Mesendoderm (in vitro differentiated cells): ENCODE results near the gene ARFGAP1.

Experiments used
- DNase-seq: peaks from one replicate; pipeline ENCODE4 v3.0.0; 2013
- H2AK5ac ChIP-seq: 2 replicates; pipeline ENCODE4 v1.6.1; 2013; ENCODE audit warnings: low read length, inconsistent platforms
- H2BK120ac ChIP-seq: 2 replicates; pipeline ENCODE4 v1.6.1; 2013; ENCODE audit warnings: low read depth, mild to moderate bottlenecking, low read length, moderate library complexity, mixed read lengths
- H2BK15ac ChIP-seq: replicated peaks from 2 replicates; pipeline ENCODE4 v1.6.1; 2013; ENCODE audit warnings: low read depth, mild to moderate bottlenecking, moderate library complexity
- H2BK5ac ChIP-seq: 2 replicates; pipeline ENCODE4 v1.6.1; 2013; ENCODE audit warnings: low read length, inconsistent platforms
- H3K18ac ChIP-seq: 2 replicates; pipeline ENCODE4 v1.6.1; 2013; ENCODE audit warnings: mild to moderate bottlenecking, low read length, mixed read lengths
- H3K23ac ChIP-seq: one replicate; pipeline ENCODE4 v1.6.1; 2013; ENCODE audit warnings: low read length
- H3K27ac ChIP-seq: 2 replicates; pipeline ENCODE4 v1.5.1; 2013; ENCODE audit warnings: low read depth, mild to moderate bottlenecking, inconsistent platforms, low read length, moderate library complexity
- H3K27me3 ChIP-seq: 2 replicates; pipeline ENCODE4 v1.6.1; 2013; ENCODE audit warnings: low read length, control low read depth, mild to moderate bottlenecking, inconsistent platforms; ENCODE audit not compliant: insufficient read depth, poor library complexity
- H3K36me3 ChIP-seq: 2 replicates; pipeline ENCODE4 v1.6.1; 2013; ENCODE audit warnings: low read length, inconsistent platforms; ENCODE audit not compliant: control insufficient read depth, insufficient read depth
- H3K4ac ChIP-seq: one replicate; pipeline ENCODE4 v1.6.1; 2013; ENCODE audit warnings: low read depth, mild to moderate bottlenecking, low read length, moderate library complexity
- H3K4me1 ChIP-seq: 2 replicates; pipeline ENCODE4 v1.6.1; 2013; ENCODE audit warnings: low read depth, low read length, inconsistent platforms; ENCODE audit not compliant: control insufficient read depth
- H3K4me2 ChIP-seq: 2 replicates; pipeline ENCODE4 v1.6.1; 2013; ENCODE audit warnings: low read length
- H3K4me3 ChIP-seq: 2 replicates; pipeline ENCODE4 v1.5.1; 2013; ENCODE audit warnings: mild to moderate bottlenecking, low read length
- H3K56ac ChIP-seq: one replicate; pipeline ENCODE4 v1.6.1; 2013; ENCODE audit warnings: low read length
- H3K79me1 ChIP-seq: 2 replicates; pipeline ENCODE4 v1.6.1; 2013; ENCODE audit warnings: low read length, inconsistent platforms
- H3K79me2 ChIP-seq: 2 replicates; pipeline ENCODE4 v1.6.1; 2013; ENCODE audit warnings: mild to moderate bottlenecking, low read length; ENCODE audit not compliant: control insufficient read depth, insufficient read depth
- H3K9ac ChIP-seq: 2 replicates; pipeline ENCODE4 v1.6.1; 2013; ENCODE audit warnings: low read length, inconsistent platforms
- H4K5ac ChIP-seq: one replicate; pipeline ENCODE4 v1.6.1; 2013; ENCODE audit warnings: low read length
- H4K8ac ChIP-seq: one replicate; pipeline ENCODE4 v1.6.1; 2013; ENCODE audit warnings: low read depth, mild to moderate bottlenecking, control low read depth, low read length, moderate library complexity
- WGBS: extraction: QIAGEN DNeasy Blood & Tissue Kit; methylation state at CpG from one replicate; pipeline ENCODE4 v1.1.7; 2013; ENCODE audit warnings: low lambda C conversion rate, missing lambda C conversion rate; ENCODE audit not compliant: insufficient coverage; ENCODE audit errors: extremely low coverage; 5-methylcytosine and 5-hydroxymethylcytosine counted together

The ARFGAP1 gene

GRCh38 chr20:63286781-63287696 lies 14.4 kb downstream of the ARFGAP1 start:
- no peak overlapping the region for H3K9ac ChIP-seq
- no peak overlapping the region for H4K5ac ChIP-seq
- H3K18ac ChIP-seq: no peak overlapping the region
- H3K79me2 ChIP-seq: no peaks in the 10 kb centered on the region
- no peaks in the 10 kb centered on the region for H3K27me3 ChIP-seq
- H2BK15ac ChIP-seq: no peak overlapping the region
- no peak overlapping the region for H3K23ac ChIP-seq
- WGBS: no CpG with 5 or more reads among the region's 23 CpGs
- no peaks in the 10 kb centered on the region for H3K4me1 ChIP-seq
- DNase-seq: no peak
- H3K4ac ChIP-seq: no peak overlapping the region
- H3K36me3 ChIP-seq: peaks cover 13% of the 10 kb centered on the region
- H4K8ac ChIP-seq: no peak overlapping the region
- no peak overlapping the region for H2AK5ac ChIP-seq
- H3K79me1 ChIP-seq: no peaks in the 10 kb centered on the region
- no peak overlapping the region for H3K56ac ChIP-seq
- no peak overlapping the region for H2BK120ac ChIP-seq
- H3K4me3 ChIP-seq: no peak overlapping the region
- no peak overlapping the region for H3K4me2 ChIP-seq
- no peak overlapping the region for H2BK5ac ChIP-seq
- H3K27ac ChIP-seq: no peak overlapping the region

DNA sequence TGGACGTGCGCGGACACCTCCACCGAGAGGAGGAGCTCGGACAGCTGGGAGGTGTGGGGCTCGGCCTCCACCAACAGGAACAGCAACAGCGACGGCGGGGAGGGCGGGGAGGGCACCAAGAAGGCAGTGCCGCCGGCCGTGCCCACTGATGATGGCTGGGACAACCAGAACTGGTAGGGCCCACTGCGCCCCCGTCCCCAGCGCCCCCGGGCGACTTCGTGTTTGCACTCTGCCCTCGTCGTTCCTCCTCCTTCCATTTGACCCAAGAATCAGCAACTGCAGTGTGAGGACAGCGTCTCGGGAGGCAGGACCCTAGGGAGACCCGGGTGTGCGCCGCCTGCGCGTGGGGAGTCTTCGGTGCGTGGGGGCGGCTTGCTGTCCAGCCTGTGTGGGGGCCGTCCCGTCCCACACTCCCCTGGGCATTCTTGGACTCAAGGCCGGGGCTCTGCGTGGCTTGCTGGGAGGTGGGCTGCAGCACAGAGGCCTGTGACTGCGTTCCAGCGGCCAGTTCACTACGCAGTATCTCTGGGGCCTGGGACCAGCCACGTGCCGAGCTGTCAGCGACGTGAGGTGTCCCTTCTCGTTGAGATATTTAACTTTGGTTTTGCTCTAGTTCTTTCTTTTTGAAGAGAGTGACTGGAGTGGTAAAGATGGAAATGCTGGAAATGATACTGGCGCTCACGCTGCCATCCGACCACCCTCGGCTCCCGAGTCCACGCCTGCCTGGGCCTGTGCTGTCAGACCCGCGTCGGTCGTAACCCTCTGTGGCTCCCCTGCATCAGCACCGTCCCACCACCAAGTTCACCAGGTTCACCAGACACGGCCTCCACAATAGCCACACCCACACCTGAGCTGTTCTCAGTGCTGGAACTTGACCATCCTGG lies 15.3 kb downstream of the ARFGAP1 start:
- no peak overlapping the region for H3K4me2 ChIP-seq
- H4K5ac ChIP-seq: no peak overlapping the region
- H2BK5ac ChIP-seq: no peak overlapping the region
- no peak overlapping the region for H3K9ac ChIP-seq
- H3K36me3 ChIP-seq: peaks cover 11% of the 10 kb centered on the region
- no peak overlapping the region for H3K18ac ChIP-seq
- no peak overlapping the region for H4K8ac ChIP-seq
- no peak overlapping the region for H2BK120ac ChIP-seq
- H3K4me1 ChIP-seq: no peaks in the 10 kb centered on the region
- no CpG with 5 or more reads among the region's 55 CpGs for WGBS
- no peak overlapping the region for H3K4ac ChIP-seq
- H3K79me2 ChIP-seq: no peaks in the 10 kb centered on the region
- no peak overlapping the region for H3K23ac ChIP-seq
- no peaks in the 10 kb centered on the region for H3K27me3 ChIP-seq
- H3K27ac ChIP-seq: no peak overlapping the region
- H2AK5ac ChIP-seq: no peak overlapping the region
- H3K79me1 ChIP-seq: no peaks in the 10 kb centered on the region
- H3K4me3 ChIP-seq: no peak overlapping the region
- no peak overlapping the region for H3K56ac ChIP-seq
- H2BK15ac ChIP-seq: no peak overlapping the region
- DNase-seq: no peak

DNA sequence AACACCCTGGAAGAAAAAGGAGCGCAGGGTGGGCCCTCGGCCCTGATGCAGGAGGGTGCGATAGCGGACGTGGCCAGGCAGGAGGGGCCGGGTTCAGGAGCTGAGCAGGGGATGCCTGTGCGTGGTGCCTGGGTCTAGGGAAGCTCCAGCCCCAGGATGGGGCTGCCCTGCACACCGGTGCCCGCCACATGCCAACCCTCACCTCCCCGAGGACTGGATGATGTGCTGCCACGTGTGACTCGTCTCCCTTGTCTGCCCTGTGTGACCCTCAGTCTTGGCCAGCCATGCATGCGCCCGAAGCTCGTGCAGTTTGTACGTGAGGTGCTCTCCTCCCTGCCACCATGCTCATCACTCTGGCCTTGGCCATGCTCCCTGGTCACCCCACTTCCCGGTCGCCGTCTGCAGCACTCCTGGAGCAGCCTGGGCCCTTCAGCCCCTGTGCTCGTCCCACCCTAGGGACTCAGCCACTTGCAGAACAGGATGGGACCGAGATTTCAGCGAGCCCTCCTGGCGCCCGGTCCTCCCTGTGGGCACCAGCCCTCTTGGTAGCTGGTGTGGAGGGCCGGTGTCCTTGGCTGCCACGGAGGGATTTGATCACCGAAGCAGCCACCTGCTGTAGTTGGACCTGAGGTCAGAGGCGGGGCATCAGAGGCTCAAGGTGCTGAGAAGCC lies 16.1 kb downstream of the ARFGAP1 start:
- H3K79me1 ChIP-seq: no peaks in the 10 kb centered on the region
- no peak overlapping the region for H4K8ac ChIP-seq
- H3K4me3 ChIP-seq: no peak overlapping the region
- no peak overlapping the region for H3K56ac ChIP-seq
- no peak overlapping the region for H3K4ac ChIP-seq
- H2BK120ac ChIP-seq: no peak overlapping the region
- no peak overlapping the region for H2BK5ac ChIP-seq
- WGBS: no CpG with 5 or more reads among the region's 28 CpGs
- no peak overlapping the region for H3K4me2 ChIP-seq
- H2AK5ac ChIP-seq: no peak overlapping the region
- no peak overlapping the region for H3K9ac ChIP-seq
- H3K27ac ChIP-seq: no peak overlapping the region
- H3K36me3 ChIP-seq: peaks cover 11% of the 10 kb centered on the region
- no peak overlapping the region for H3K23ac ChIP-seq
- no peaks in the 10 kb centered on the region for H3K4me1 ChIP-seq
- H2BK15ac ChIP-seq: no peak overlapping the region
- no peaks in the 10 kb centered on the region for H3K27me3 ChIP-seq
- H3K79me2 ChIP-seq: no peaks in the 10 kb centered on the region
- H3K18ac ChIP-seq: no peak overlapping the region
- H4K5ac ChIP-seq: no peak overlapping the region
- DNase-seq: no peak

GRCh38 chr20:63289311-63290135 lies 16.9 kb downstream of the ARFGAP1 start:
- Histone ChIP-seq H2BK5ac (no peak overlapping the region), H3K4me3 (no peak overlapping the region), H3K4me1 (no peaks in the 10 kb centered on the region), H3K9ac (no peak overlapping the region), H2AK5ac (no peak overlapping the region), H3K18ac (no peak overlapping the region), H3K4ac (no peak overlapping the region), H3K27me3 (no peaks in the 10 kb centered on the region), H4K5ac (no peak overlapping the region), H4K8ac (no peak overlapping the region), H3K27ac (no peak overlapping the region), H3K79me2 (no peaks in the 10 kb centered on the region), H3K56ac (no peak overlapping the region), H3K79me1 (no peaks in the 10 kb centered on the region), H2BK15ac (no peak overlapping the region), H3K23ac (no peak overlapping the region), H2BK120ac (no peak overlapping the region), H3K36me3 (peaks cover 9% of the 10 kb centered on the region), H3K4me2 (no peak overlapping the region)
- no CpG with 5 or more reads among the region's 25 CpGs for WGBS
- no peak for DNase-seq

DNA sequence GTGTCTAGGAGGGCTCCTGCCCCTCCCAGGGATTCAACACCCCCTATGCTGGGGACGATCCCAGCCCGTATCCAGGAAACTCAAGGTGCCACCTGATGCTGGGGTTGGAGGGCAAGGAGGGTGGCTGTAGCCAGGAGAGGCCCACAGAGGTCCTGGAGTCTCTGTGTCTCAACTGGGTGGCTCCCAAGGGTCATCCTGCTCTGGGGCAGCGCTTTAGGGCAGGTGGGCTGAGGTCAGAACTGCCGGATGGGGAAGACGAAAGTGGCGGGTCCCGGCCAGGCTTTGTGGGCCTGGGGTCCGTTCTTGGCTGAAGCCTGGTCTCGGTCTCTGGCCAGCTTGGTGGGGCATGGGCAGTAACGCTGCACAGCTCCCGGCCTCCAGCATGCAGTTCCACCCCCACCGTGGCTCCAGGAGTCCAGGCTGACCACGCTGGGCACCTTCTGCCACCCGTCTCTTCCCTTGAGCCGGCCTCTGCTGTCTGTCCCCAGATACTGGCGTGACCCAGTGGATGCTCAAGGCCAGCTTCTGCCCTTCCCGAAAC lies 17.6 kb downstream of the ARFGAP1 start:
- Histone ChIP-seq H3K27me3 (no peaks in the 10 kb centered on the region), H3K27ac (no peak overlapping the region)
- no CpG with 5 or more reads among the region's 17 CpGs for WGBS

More for the DNA sequence above, 17.6 kb downstream of the ARFGAP1 start:
- H4K5ac ChIP-seq: no peak overlapping the region
- H3K56ac ChIP-seq: no peak overlapping the region
- H3K4me1 ChIP-seq: no peaks in the 10 kb centered on the region
- no peaks in the 10 kb centered on the region for H3K79me2 ChIP-seq
- H3K4me2 ChIP-seq: no peak overlapping the region
- H2BK15ac ChIP-seq: no peak overlapping the region
- no peak overlapping the region for H3K18ac ChIP-seq
- H4K8ac ChIP-seq: no peak overlapping the region
- peaks cover 7% of the 10 kb centered on the region for H3K36me3 ChIP-seq
- no peak overlapping the region for H3K4ac ChIP-seq
- no peak for DNase-seq
- no peak overlapping the region for H2BK120ac ChIP-seq
- no peak overlapping the region for H2BK5ac ChIP-seq
- H3K23ac ChIP-seq: no peak overlapping the region
- H2AK5ac ChIP-seq: no peak overlapping the region
- H3K4me3 ChIP-seq: no peak overlapping the region
- no peaks in the 10 kb centered on the region for H3K79me1 ChIP-seq
- no peak overlapping the region for H3K9ac ChIP-seq
